SK-N-MC (cell line): ENCODE measurements around the gene PTX4.

Source experiments
- DNase-seq: peaks from one replicate; pipeline ENCODE4 v3.0.0-alpha.2; 2011; ENCODE audit warnings: low read depth, low spot score
- H3K27ac ChIP-seq: fragments of 200-600 bp; sonication (generic); 2 replicates; pipeline ENCODE4 v1.5.1; 2016; ENCODE audit warnings: mixed run types
- H3K36me3 ChIP-seq: fragments of 200-600 bp; sonication (generic); 2 replicates; pipeline ENCODE4 v1.6.1; 2017; ENCODE audit warnings: antibody characterized with exemption, low read length, mixed read lengths; ENCODE audit not compliant: insufficient read depth
- H3K4me3 ChIP-seq: fragments of 200-600 bp; sonication (generic); 2 replicates; pipeline ENCODE4 v1.5.1; 2016
- H3K9ac ChIP-seq: fragments of 200-600 bp; sonication (generic); 2 replicates; pipeline ENCODE4 v1.8.0; 2017; ENCODE audit warnings: mixed run types, mixed read lengths; ENCODE audit not compliant: insufficient read length
- H3K9me3 ChIP-seq: fragments of 200-600 bp; sonication (generic); 2 replicates; pipeline ENCODE4 v1.6.1; 2017; ENCODE audit warnings: low read depth, mild to moderate bottlenecking, antibody characterized with exemption, low read length, moderate library complexity, mixed read lengths
- EZH2 ChIP-seq: fragments of 200-600 bp; sonication (generic); IDR thresholded peaks from one replicate; pipeline ENCODE4 v1.6.1; 2017; ENCODE audit warnings: antibody characterized with exemption
- FOXP2 ChIP-seq: optimal IDR thresholded peaks from 2 replicates; pipeline ENCODE3; 2011; ENCODE audit warnings: mild to moderate bottlenecking, moderate library complexity; ENCODE audit not compliant: insufficient read depth; ENCODE audit errors: extremely low read length, control extremely low read depth
- POLR2AphosphoS5 ChIP-seq: IDR thresholded peaks from 2 replicates; pipeline ENCODE4 v1.6.1; 2012; ENCODE audit warnings: mild to moderate bottlenecking, low read depth, low read length, borderline replicate concordance

PTX4 gene

GRCh38 chr16:1505073-1505844 lies 16.5 kb upstream of the PTX4 start:
- H3K36me3 ChIP-seq, result peaks cover 24% of the 10 kb centered on the region; the same call in 1 of the 2 replicates
- H3K9ac ChIP-seq, result no peak overlapping the region
- H3K4me3 ChIP-seq, result no peak overlapping the region
- no peak overlapping the region for H3K27ac ChIP-seq
- TF ChIP-seq EZH2 (no peak), FOXP2 (no peak), POLR2AphosphoS5 (no peak)
- no peaks in the 10 kb centered on the region for H3K9me3 ChIP-seq
- DNase-seq, result no peak

- Histone ChIP-seq H3K36me3 (peaks cover 24% of the 10 kb centered on the region; the same call in 1 of the 2 replicates), H3K4me3 (no peak overlapping the region), H3K27ac (no peak overlapping the region), H3K9ac (no peak overlapping the region), H3K9me3 (no peaks in the 10 kb centered on the region)
- TF ChIP-seq EZH2 (no peak), FOXP2 (no peak), POLR2AphosphoS5 (no peak)
- DNase-seq, result no peak
Observed at GRCh38 chr16:1503110-1503955, 14.6 kb upstream of the PTX4 start.

GRCh38 chr16:1502092-1503004 lies 13.6 kb upstream of the PTX4 start:
- Histone ChIP-seq H3K9me3 (no peaks in the 10 kb centered on the region), H3K9ac (no peak overlapping the region), H3K27ac (no peak overlapping the region), H3K4me3 (no peak overlapping the region), H3K36me3 (peaks cover 27% of the 10 kb centered on the region; the same call in 1 of the 2 replicates)
- DNase-seq, result no peak
- TF ChIP-seq FOXP2 (no peak), POLR2AphosphoS5 (no peak)

DNA sequence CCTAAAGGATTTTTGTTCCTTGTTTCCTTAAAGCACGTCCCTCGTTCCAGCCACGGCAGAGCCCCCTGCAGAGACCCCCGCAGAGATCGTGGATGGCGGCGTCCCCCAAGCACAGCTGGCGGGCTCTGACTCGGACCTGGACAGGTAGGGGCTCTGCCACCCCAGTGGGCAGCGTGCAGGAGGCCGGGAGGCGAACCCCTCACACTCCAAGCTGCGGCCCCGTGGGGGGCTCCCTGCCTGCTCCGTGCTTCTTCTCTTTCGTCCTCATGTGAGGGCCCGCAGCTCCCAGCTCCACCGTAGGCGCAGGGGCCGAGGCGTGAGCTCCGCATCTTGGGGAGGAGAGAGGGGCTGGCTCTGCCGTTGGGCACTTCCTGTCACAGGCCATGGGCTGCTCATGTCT lies 12.9 kb upstream of the PTX4 start:
- Histone ChIP-seq H3K36me3 (peaks cover 34% of the 10 kb centered on the region; the same call in 1 of the 2 replicates), H3K27ac (no peak overlapping the region), H3K9ac (no peak overlapping the region), H3K4me3 (no peak overlapping the region), H3K9me3 (no peaks in the 10 kb centered on the region)
- TF ChIP-seq FOXP2 (no peak), POLR2AphosphoS5 (no peak), EZH2 (no peak)
- no peak for DNase-seq

DNA sequence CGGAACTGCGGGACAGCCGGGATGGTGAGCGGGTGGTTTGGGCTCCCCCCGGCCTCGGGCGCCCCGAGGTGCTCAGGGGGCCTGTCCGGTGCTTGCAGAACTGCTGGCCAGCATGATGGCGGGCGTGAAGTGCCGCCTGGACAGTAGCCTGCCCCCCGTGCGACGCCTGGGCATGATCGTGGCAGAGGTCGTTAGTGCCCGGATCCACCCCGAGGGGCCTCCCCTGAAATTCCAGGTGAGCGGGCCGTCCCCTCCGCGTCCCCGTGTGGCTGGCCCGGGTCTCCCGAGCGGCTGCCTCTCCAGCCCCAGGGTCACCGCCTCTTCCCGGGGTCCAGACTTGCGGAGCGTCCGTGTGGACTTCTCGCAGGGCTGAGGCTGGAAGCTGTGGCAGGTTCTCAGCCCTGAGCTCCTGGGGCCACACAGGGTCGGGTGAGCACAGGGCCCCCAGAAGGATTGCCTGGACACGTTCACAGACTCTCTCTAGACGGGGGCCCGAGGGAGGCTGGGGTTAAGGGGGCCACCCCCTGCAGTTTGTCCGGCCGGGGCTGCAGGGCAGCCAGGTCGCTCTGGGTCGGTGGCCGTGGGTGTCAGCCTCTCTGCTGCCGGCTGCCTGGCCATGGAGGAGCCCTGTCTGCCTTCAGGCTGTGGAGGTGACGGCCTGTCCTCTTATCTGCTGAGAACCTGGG lies 11.9 kb upstream of the PTX4 start:
- Histone ChIP-seq H3K9ac (no peak overlapping the region), H3K27ac (no peak overlapping the region), H3K36me3 (peaks cover 36% of the 10 kb centered on the region; the same call in 1 of the 2 replicates), H3K9me3 (no peaks in the 10 kb centered on the region), H3K4me3 (no peak overlapping the region)
- no peak for TF ChIP-seq FOXP2
- TF ChIP-seq POLR2AphosphoS5, result no peak
- no peak for TF ChIP-seq EZH2
- no peak for DNase-seq

GRCh38 chr16:1499756-1500464 lies 11.2 kb upstream of the PTX4 start:
- H3K36me3 ChIP-seq, result peaks cover 42% of the 10 kb centered on the region; the same call in 1 of the 2 replicates
- TF ChIP-seq POLR2AphosphoS5 (no peak), EZH2 (no peak), FOXP2 (no peak)
- no peak for DNase-seq

More at GRCh38 chr16:1499756-1500464, 11.2 kb upstream of the PTX4 start:
- Histone ChIP-seq H3K27ac (no peak overlapping the region), H3K9me3 (no peaks in the 10 kb centered on the region), H3K4me3 (no peak overlapping the region), H3K9ac (no peak overlapping the region)
